Keratinocyte (primary cell): Measurements from ENCODE around the gene APPL2. TPM values are rescaled to one million over a fixed set of nuclear protein-coding genes. Genes with fewer than 3 reads are reported as not detected.

Source experiments
- DNase-seq: peaks from one replicate; pipeline ENCODE4 v3.0.0-alpha.2; 2011; ENCODE audit warnings: low read depth, missing footprints, low spot score
- FAIRE-seq: peaks from 2 replicates; lab custom pipeline; 2011; peaks lifted over from hg19 to GRCh38; lab: Jason Lieb, UNC
- H2AFZ ChIP-seq: 2 replicates; pipeline ENCODE4 v1.6.0; 2012; ENCODE audit warnings: low read length, control low read depth, inconsistent platforms; ENCODE audit not compliant: control insufficient read depth
- H3K27ac ChIP-seq: 2 replicates; pipeline ENCODE4 v1.5.1; 2011; ENCODE audit warnings: low read length; ENCODE audit not compliant: control insufficient read depth, insufficient read depth
- H3K27me3 ChIP-seq: 3 replicates; pipeline ENCODE4 v1.6.0; 2011; ENCODE audit warnings: low read length; ENCODE audit not compliant: control insufficient read depth, insufficient read depth; ENCODE audit errors: extremely low read depth
- H3K36me3 ChIP-seq, 2 experiments: 2 replicates in 1 of 2; 3 replicates in 1 of 2; pipeline ENCODE4 v1.5.1; 2011; ENCODE audit warnings: low read length in 2 of 2, mild to moderate bottlenecking in 1 of 2; ENCODE audit not compliant: control insufficient read depth in 2 of 2, insufficient read depth in 2 of 2; ENCODE audit errors: extremely low read depth in 1 of 2
- H3K4me1 ChIP-seq: 3 replicates; pipeline ENCODE4 v1.5.1; 2011; ENCODE audit warnings: low read length; ENCODE audit not compliant: control insufficient read depth, insufficient read depth; ENCODE audit errors: extremely low read depth
- H3K4me2 ChIP-seq: 3 replicates; pipeline ENCODE4 v1.6.0; 2011; ENCODE audit warnings: low read depth, low read length; ENCODE audit not compliant: control insufficient read depth, insufficient read depth; ENCODE audit errors: extremely low read depth
- H3K4me3 ChIP-seq, 3 experiments: fragments of 200-600 bp in 1 of 3; sonication (generic) in 1 of 3; 2 replicates in 2 of 3; 3 replicates in 1 of 3; pipeline ENCODE4 v1.5.1; 2011 to 2016; ENCODE audit warnings: low read length in 3 of 3, mild to moderate bottlenecking in 3 of 3, control low read depth in 2 of 3, inconsistent platforms in 1 of 3, low read depth in 1 of 3, mixed read lengths in 1 of 3, mixed run types in 1 of 3, moderate library complexity in 1 of 3; ENCODE audit not compliant: control insufficient read depth in 2 of 3, insufficient read depth in 2 of 3; ENCODE audit errors: extremely low read depth in 1 of 3
- H3K79me2 ChIP-seq: 2 replicates; pipeline ENCODE4 v1.6.0; 2012; ENCODE audit warnings: low read length; ENCODE audit not compliant: control insufficient read depth, insufficient read depth
- H3K9ac ChIP-seq: 3 replicates; pipeline ENCODE4 v1.6.0; 2011; ENCODE audit warnings: low read length; ENCODE audit not compliant: control insufficient read depth, insufficient read depth; ENCODE audit errors: extremely low read depth
- H3K9me1 ChIP-seq: 3 replicates; pipeline ENCODE4 v1.6.0; 2011; ENCODE audit warnings: low read length; ENCODE audit not compliant: control insufficient read depth, insufficient read depth; ENCODE audit errors: extremely low read depth
- H3K9me3 ChIP-seq: 2 replicates; pipeline ENCODE4 v1.5.1; 2012; ENCODE audit warnings: low read depth, low read length; ENCODE audit not compliant: control insufficient read depth
- H4K20me1 ChIP-seq: 3 replicates; pipeline ENCODE4 v1.6.0; 2011; ENCODE audit warnings: low read length; ENCODE audit not compliant: control insufficient read depth, insufficient read depth; ENCODE audit errors: extremely low read depth
- EZH2 ChIP-seq: IDR thresholded peaks from one replicate; pipeline ENCODE4 v1.6.1; 2012; ENCODE audit warnings: inconsistent platforms, mild to moderate bottlenecking, low read length, moderate library complexity
- dilution Hi-C: fragments of 300-500 bp; cut with MboI; formaldehyde crosslinking; loops from one replicate; pipeline ENCODE4 v1.7.0; 2020; ENCODE audit warnings: low sequenced_read_pairs; ENCODE audit not compliant: extremely low pct_ligation_motif_present
- polyA plus RNA-seq, 5 experiments: library from polyadenylated mRNA; depleted of rRNA in 3 of 5; stranded (reverse) in 3 of 5; stranded (forward) in 1 of 5; unstranded in 1 of 5; fragments of >200 nt; gene quantifications; 1 replicate in 1 of 5; 2 replicates in 3 of 5; 3 replicates in 1 of 5; pipeline versions ENCODE4 v1.2.1 to v1.2.3, GENCODE V29; 2011 to 2012; ENCODE audit warnings: missing spikeins in 2 of 5, low read depth in 1 of 5, low replicate concordance in 1 of 5
- TF ChIP-seq, protein P1 (sequence below), 3 experiments: IDR thresholded peaks in 1 of 3; conservative IDR thresholded peaks in 1 of 3; optimal IDR thresholded peaks in 1 of 3; 2 replicates in 2 of 3; 3 replicates in 1 of 3; pipeline versions ENCODE3 to v1.5.1; 2011; ENCODE audit warnings: low read length in 3 of 3, mild to moderate bottlenecking in 3 of 3, moderate library complexity in 2 of 3, control low read depth in 1 of 3, inconsistent platforms in 1 of 3; ENCODE audit not compliant: insufficient read depth in 2 of 3; ENCODE audit errors: extremely low read depth in 1 of 3

Gene APPL2
- polyA plus RNA-seq, 1 donor (not counting 4 experiments of a cell fraction or from before 2014, with no cell fraction given) = 26.1 TPM

GRCh38 chr12:105166736-105167135 is 69.2 kb downstream of the APPL2 start:
- H3K36me3 ChIP-seq = peaks cover 21 to 28% of the 10 kb centered on the region in 2 experiments
- H2AFZ ChIP-seq = no peak overlapping the region
- no peaks in the 10 kb centered on the region for H3K4me1 ChIP-seq
- H3K9me3 ChIP-seq = no peaks in the 10 kb centered on the region
- DNase-seq (no peak), FAIRE-seq (no peak)
- H3K4me3 ChIP-seq = no peak overlapping the region
- no peaks in the 10 kb centered on the region for H3K9me1 ChIP-seq
- H3K4me2 ChIP-seq = no peak overlapping the region
- no peaks in the 10 kb centered on the region for H4K20me1 ChIP-seq
- no peaks in the 10 kb centered on the region for H3K27me3 ChIP-seq
- H3K79me2 ChIP-seq = no peaks in the 10 kb centered on the region
- TF ChIP-seq EZH2 = no peak
- TF ChIP-seq, protein P1, sequence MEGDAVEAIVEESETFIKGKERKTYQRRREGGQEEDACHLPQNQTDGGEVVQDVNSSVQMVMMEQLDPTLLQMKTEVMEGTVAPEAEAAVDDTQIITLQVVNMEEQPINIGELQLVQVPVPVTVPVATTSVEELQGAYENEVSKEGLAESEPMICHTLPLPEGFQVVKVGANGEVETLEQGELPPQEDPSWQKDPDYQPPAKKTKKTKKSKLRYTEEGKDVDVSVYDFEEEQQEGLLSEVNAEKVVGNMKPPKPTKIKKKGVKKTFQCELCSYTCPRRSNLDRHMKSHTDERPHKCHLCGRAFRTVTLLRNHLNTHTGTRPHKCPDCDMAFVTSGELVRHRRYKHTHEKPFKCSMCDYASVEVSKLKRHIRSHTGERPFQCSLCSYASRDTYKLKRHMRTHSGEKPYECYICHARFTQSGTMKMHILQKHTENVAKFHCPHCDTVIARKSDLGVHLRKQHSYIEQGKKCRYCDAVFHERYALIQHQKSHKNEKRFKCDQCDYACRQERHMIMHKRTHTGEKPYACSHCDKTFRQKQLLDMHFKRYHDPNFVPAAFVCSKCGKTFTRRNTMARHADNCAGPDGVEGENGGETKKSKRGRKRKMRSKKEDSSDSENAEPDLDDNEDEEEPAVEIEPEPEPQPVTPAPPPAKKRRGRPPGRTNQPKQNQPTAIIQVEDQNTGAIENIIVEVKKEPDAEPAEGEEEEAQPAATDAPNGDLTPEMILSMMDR (optimal IDR thresholded peaks at IDR 0.05 in 1 of 3, IDR thresholded peaks at IDR 0.05 in 1 of 3, conservative IDR thresholded peaks at IDR 0.05 in 1 of 3; ENCODE audit: extremely low read depth in 1 of 3, insufficient read depth in 2 of 3, low read length in 3 of 3) = no peak
- H3K9ac ChIP-seq = no peak overlapping the region
- no peak overlapping the region for H3K27ac ChIP-seq
- dilution Hi-C loops = no loop called here

GRCh38 chr12:105164068-105164467 is 71.9 kb downstream of the APPL2 start:
- no peak for TF ChIP-seq EZH2
- TF ChIP-seq, protein P1 (optimal IDR thresholded peaks at IDR 0.05 in 1 of 3, IDR thresholded peaks at IDR 0.05 in 1 of 3, conservative IDR thresholded peaks at IDR 0.05 in 1 of 3; ENCODE audit: extremely low read depth in 1 of 3, insufficient read depth in 2 of 3, low read length in 3 of 3) = no peak
- H3K27me3 ChIP-seq = no peaks in the 10 kb centered on the region
- no peaks in the 10 kb centered on the region for H3K4me1 ChIP-seq
- no peaks in the 10 kb centered on the region for H3K9me1 ChIP-seq
- H3K9me3 ChIP-seq = no peaks in the 10 kb centered on the region
- H3K27ac ChIP-seq = no peak overlapping the region
- H3K36me3 ChIP-seq = peaks cover 24 to 31% of the 10 kb centered on the region in 2 experiments
- dilution Hi-C loops = no loop called here
- H3K4me3 ChIP-seq = no peak overlapping the region
- H3K4me2 ChIP-seq = no peak overlapping the region
- DNase-seq (no peak), FAIRE-seq (no peak)
- H4K20me1 ChIP-seq = no peaks in the 10 kb centered on the region
- H3K79me2 ChIP-seq = no peaks in the 10 kb centered on the region
- no peak overlapping the region for H3K9ac ChIP-seq
- H2AFZ ChIP-seq = no peak overlapping the region
